ENCODE measurements around the gene TNFRSF17.

GRCh38 chr16:11980136-11980844 is 15.3 kb downstream of the TNFRSF17 start:
- no peak for TF ChIP-seq CTCF (IDR thresholded peaks at IDR 0.05 in 2 of 3, conservative IDR thresholded peaks at IDR 0.05 in 1 of 3; ENCODE audit: control insufficient read depth in 2 of 3, extremely low read depth in 1 of 3, insufficient read depth in 1 of 3, low read depth in 3 of 3, low read length in 3 of 3)
- TF ChIP-seq, protein P1, sequence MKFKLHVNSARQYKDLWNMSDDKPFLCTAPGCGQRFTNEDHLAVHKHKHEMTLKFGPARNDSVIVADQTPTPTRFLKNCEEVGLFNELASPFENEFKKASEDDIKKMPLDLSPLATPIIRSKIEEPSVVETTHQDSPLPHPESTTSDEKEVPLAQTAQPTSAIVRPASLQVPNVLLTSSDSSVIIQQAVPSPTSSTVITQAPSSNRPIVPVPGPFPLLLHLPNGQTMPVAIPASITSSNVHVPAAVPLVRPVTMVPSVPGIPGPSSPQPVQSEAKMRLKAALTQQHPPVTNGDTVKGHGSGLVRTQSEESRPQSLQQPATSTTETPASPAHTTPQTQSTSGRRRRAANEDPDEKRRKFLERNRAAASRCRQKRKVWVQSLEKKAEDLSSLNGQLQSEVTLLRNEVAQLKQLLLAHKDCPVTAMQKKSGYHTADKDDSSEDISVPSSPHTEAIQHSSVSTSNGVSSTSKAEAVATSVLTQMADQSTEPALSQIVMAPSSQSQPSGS (IDR thresholded peaks at IDR 0.05; ENCODE audit: low read length): no peak; the same call in 1 of the 2 replicates
- no peak for TF ChIP-seq POLR2A (IDR thresholded peaks at IDR 0.05; ENCODE audit: low read depth, low read length)
- TF ChIP-seq ZNF384 (IDR thresholded peaks at IDR 0.05; ENCODE audit: borderline replicate concordance, low read depth, low read length): no peak
- TF ChIP-seq IKZF1 (conservative IDR thresholded peaks at IDR 0.05): peak; percentile 42
- peak; percentile 97 for TF ChIP-seq RFX5 (IDR thresholded peaks at IDR 0.05; ENCODE audit: low read depth, low read length)
- peak; percentile 54; the same call in 1 of the 2 replicates for TF ChIP-seq POLR2AphosphoS5 (IDR thresholded peaks at IDR 0.05; ENCODE audit: low read length)
- no peak for TF ChIP-seq ZNF207 (IDR thresholded peaks at IDR 0.05; ENCODE audit: borderline replicate concordance)
- no peak for TF ChIP-seq NRF1 (conservative IDR thresholded peaks at IDR 0.05; ENCODE audit: low read depth, low read length)
- TF ChIP-seq, protein P2, sequence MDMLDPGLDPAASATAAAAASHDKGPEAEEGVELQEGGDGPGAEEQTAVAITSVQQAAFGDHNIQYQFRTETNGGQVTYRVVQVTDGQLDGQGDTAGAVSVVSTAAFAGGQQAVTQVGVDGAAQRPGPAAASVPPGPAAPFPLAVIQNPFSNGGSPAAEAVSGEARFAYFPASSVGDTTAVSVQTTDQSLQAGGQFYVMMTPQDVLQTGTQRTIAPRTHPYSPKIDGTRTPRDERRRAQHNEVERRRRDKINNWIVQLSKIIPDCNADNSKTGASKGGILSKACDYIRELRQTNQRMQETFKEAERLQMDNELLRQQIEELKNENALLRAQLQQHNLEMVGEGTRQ (IDR thresholded peaks at IDR 0.05; ENCODE audit: borderline replicate concordance, low read depth, low read length): no peak
- TF ChIP-seq RAD51 (IDR thresholded peaks at IDR 0.05): peak; percentile 38
- TF ChIP-seq, protein P3, sequence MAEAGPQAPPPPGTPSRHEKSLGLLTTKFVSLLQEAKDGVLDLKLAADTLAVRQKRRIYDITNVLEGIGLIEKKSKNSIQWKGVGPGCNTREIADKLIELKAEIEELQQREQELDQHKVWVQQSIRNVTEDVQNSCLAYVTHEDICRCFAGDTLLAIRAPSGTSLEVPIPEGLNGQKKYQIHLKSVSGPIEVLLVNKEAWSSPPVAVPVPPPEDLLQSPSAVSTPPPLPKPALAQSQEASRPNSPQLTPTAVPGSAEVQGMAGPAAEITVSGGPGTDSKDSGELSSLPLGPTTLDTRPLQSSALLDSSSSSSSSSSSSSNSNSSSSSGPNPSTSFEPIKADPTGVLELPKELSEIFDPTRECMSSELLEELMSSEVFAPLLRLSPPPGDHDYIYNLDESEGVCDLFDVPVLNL (IDR thresholded peaks at IDR 0.05; ENCODE audit: low read depth, low read length): no peak
- peak; percentile 35; the same call in 1 of the 2 replicates for TF ChIP-seq ATF7 (IDR thresholded peaks at IDR 0.05; ENCODE audit: low read depth)
- TF ChIP-seq PKNOX1 (IDR thresholded peaks at IDR 0.05): no peak
